HUES64 (cell line): ENCODE measurements around the gene PURA.

Experiments used
- H3K27ac ChIP-seq: 2 replicates; pipeline ENCODE4 v1.7.0; 2013; ENCODE audit warnings: low read depth, low read length, inconsistent platforms
- H3K27me3 ChIP-seq: 2 replicates; pipeline ENCODE4 v1.6.1; 2013; ENCODE audit warnings: mild to moderate bottlenecking, low read length; ENCODE audit not compliant: insufficient read depth
- H3K36me3 ChIP-seq: 2 replicates; pipeline ENCODE4 v1.6.1; 2013; ENCODE audit warnings: mild to moderate bottlenecking, low read length; ENCODE audit not compliant: insufficient read depth
- H3K4me1 ChIP-seq: 2 replicates; pipeline ENCODE4 v1.6.1; 2013; ENCODE audit warnings: mild to moderate bottlenecking, low read length, moderate library complexity; ENCODE audit not compliant: insufficient read depth
- H3K4me3 ChIP-seq: 2 replicates; pipeline ENCODE4 v1.5.1; 2013; ENCODE audit warnings: mild to moderate bottlenecking, low read length, moderate library complexity
- H3K9ac ChIP-seq: 2 replicates; pipeline ENCODE4 v1.6.1; 2013; ENCODE audit warnings: mild to moderate bottlenecking, low read depth, low read length
- H3K9me3 ChIP-seq: 2 replicates; pipeline ENCODE4 v1.6.1; 2013; ENCODE audit warnings: low read depth, low read length; ENCODE audit not compliant: insufficient read depth
- WGBS: fragments of 150-250, 120-280 bp; methylation state at CpG from one replicate; pipeline ENCODE4 v1.1.7; 2013; ENCODE audit warnings: missing lambda C conversion rate; 5-methylcytosine and 5-hydroxymethylcytosine counted together

PURA gene

GRCh38 chr5:140141241-140141640 is 27.3 kb downstream of the PURA start:
- no peaks in the 10 kb centered on the region for H3K9me3 ChIP-seq
- no peaks in the 10 kb centered on the region for H3K4me1 ChIP-seq
- no peak overlapping the region for H3K4me3 ChIP-seq
- H3K36me3 ChIP-seq: no peaks in the 10 kb centered on the region
- no peak overlapping the region for H3K27ac ChIP-seq
- peaks cover 22% of the 10 kb centered on the region for H3K27me3 ChIP-seq
- no peak overlapping the region for H3K9ac ChIP-seq

GRCh38 chr5:140142246-140142645 is 28.3 kb downstream of the PURA start:
- Histone ChIP-seq H3K36me3 (no peaks in the 10 kb centered on the region), H3K27ac (no peak overlapping the region), H3K4me3 (no peak overlapping the region), H3K27me3 (peaks cover 32% of the 10 kb centered on the region), H3K9me3 (no peaks in the 10 kb centered on the region), H3K9ac (no peak overlapping the region), H3K4me1 (no peaks in the 10 kb centered on the region)
- 83% methylated on average over 5 of the region's 5 CpGs for whole genome bisulfite sequencing

- 93% methylated on average over 7 of the region's 7 CpGs for WGBS
- no peak overlapping the region for H3K4me3 ChIP-seq
- no peaks in the 10 kb centered on the region for H3K9me3 ChIP-seq
- H3K9ac ChIP-seq: no peak overlapping the region
- no peaks in the 10 kb centered on the region for H3K36me3 ChIP-seq
- H3K4me1 ChIP-seq: no peaks in the 10 kb centered on the region
- peaks cover 39% of the 10 kb centered on the region for H3K27me3 ChIP-seq
- H3K27ac ChIP-seq: no peak overlapping the region
These were observed 28.9 kb downstream of the PURA start for GRCh38 chr5:140142856-140143255.

GRCh38 chr5:140143521-140144258 is 29.8 kb downstream of the PURA start:
- H3K27me3 ChIP-seq: peaks cover 47% of the 10 kb centered on the region
- no peak overlapping the region for H3K9ac ChIP-seq
- H3K36me3 ChIP-seq: no peaks in the 10 kb centered on the region
- 97% methylated on average over 3 of the region's 3 CpGs for WGBS
- H3K9me3 ChIP-seq: no peaks in the 10 kb centered on the region
- no peak overlapping the region for H3K27ac ChIP-seq
- H3K4me1 ChIP-seq: no peaks in the 10 kb centered on the region
- H3K4me3 ChIP-seq: no peak overlapping the region

GRCh38 chr5:140145256-140145655 is 31.3 kb downstream of the PURA start:
- Histone ChIP-seq H3K36me3 (no peaks in the 10 kb centered on the region), H3K4me1 (no peaks in the 10 kb centered on the region), H3K27ac (no peak overlapping the region), H3K9ac (no peak overlapping the region), H3K9me3 (no peaks in the 10 kb centered on the region), H3K27me3 (peaks cover 47% of the 10 kb centered on the region), H3K4me3 (no peak overlapping the region; the same call in 1 of the 2 replicates)
- WGBS: 74% methylated on average over 3 of the region's 3 CpGs

- Histone ChIP-seq H3K9ac (peak overlapping the region; percentile 44; the same call in 1 of the 2 replicates), H3K4me1 (no peaks in the 10 kb centered on the region), H3K27ac (no peak overlapping the region), H3K9me3 (no peaks in the 10 kb centered on the region), H3K36me3 (no peaks in the 10 kb centered on the region), H3K27me3 (peaks cover 44% of the 10 kb centered on the region), H3K4me3 (peak overlapping the region; percentile 65)
- WGBS: 1% methylated on average over 58 of the region's 64 CpGs
These were observed 32.1 kb downstream of the PURA start for GRCh38 chr5:140145818-140146522.

GRCh38 chr5:140146523-140146842 is 32.6 kb downstream of the PURA start:
- H3K9ac ChIP-seq: peak overlapping the region; percentile 44; the same call in 1 of the 2 replicates
- no peaks in the 10 kb centered on the region for H3K36me3 ChIP-seq
- peaks cover 44% of the 10 kb centered on the region for H3K27me3 ChIP-seq
- H3K9me3 ChIP-seq: no peaks in the 10 kb centered on the region
- peak overlapping the region; percentile 65 for H3K4me3 ChIP-seq
- H3K27ac ChIP-seq: no peak overlapping the region
- 7% methylated on average over 14 of the region's 14 CpGs for WGBS
- no peaks in the 10 kb centered on the region for H3K4me1 ChIP-seq

- WGBS: 88% methylated on average over 1 of the region's 1 CpG
- Histone ChIP-seq H3K27ac (no peak overlapping the region), H3K36me3 (no peaks in the 10 kb centered on the region), H3K4me1 (peaks cover 5% of the 10 kb centered on the region; the same call in 1 of the 2 replicates), H3K9ac (no peak overlapping the region), H3K9me3 (no peaks in the 10 kb centered on the region), H3K27me3 (peaks cover 44% of the 10 kb centered on the region), H3K4me3 (no peak overlapping the region)
These were observed 33.6 kb downstream of the PURA start for GRCh38 chr5:140147460-140147859.

GRCh38 chr5:140148508-140148907 is 34.6 kb downstream of the PURA start:
- Histone ChIP-seq H3K9me3 (no peaks in the 10 kb centered on the region), H3K27ac (no peak overlapping the region), H3K4me1 (peaks cover 16% of the 10 kb centered on the region), H3K9ac (no peak overlapping the region), H3K27me3 (peaks cover 55% of the 10 kb centered on the region), H3K4me3 (no peak overlapping the region), H3K36me3 (no peaks in the 10 kb centered on the region)
- 13% methylated on average over 6 of the region's 6 CpGs for WGBS

- WGBS: 89% methylated on average over 2 of the region's 2 CpGs
- Histone ChIP-seq H3K4me3 (no peak overlapping the region), H3K4me1 (peaks cover 24% of the 10 kb centered on the region), H3K27ac (no peak overlapping the region), H3K36me3 (no peaks in the 10 kb centered on the region), H3K27me3 (peaks cover 56% of the 10 kb centered on the region), H3K9me3 (no peaks in the 10 kb centered on the region), H3K9ac (no peak overlapping the region)
These were observed 36.3 kb downstream of the PURA start for GRCh38 chr5:140150201-140150600.

- Histone ChIP-seq H3K27me3 (peaks cover 47% of the 10 kb centered on the region), H3K4me1 (peaks cover 24% of the 10 kb centered on the region), H3K9me3 (no peaks in the 10 kb centered on the region), H3K9ac (no peak overlapping the region), H3K4me3 (no peak overlapping the region), H3K27ac (no peak overlapping the region), H3K36me3 (no peaks in the 10 kb centered on the region)
- 77% methylated on average over 7 of the region's 7 CpGs for WGBS
These were observed 37.5 kb downstream of the PURA start for GRCh38 chr5:140151144-140152021.
